HG02678 (cell line): ENCODE data around the gene FRYL.
"Not testable (repeated sequence)": the region's sequence is repeated elsewhere in the genome, so short reads cannot be mapped to it uniquely, and the experiment has no call there.

Source experiments
- ATAC-seq: cut with Tn5 transposase; IDR thresholded peaks from one replicate; pipeline ENCODE4 v1.9.1; 2021; ENCODE audit warnings: mild to moderate bottlenecking, moderate library complexity; ENCODE audit not compliant: unreplicated experiment

FRYL gene

DNA sequence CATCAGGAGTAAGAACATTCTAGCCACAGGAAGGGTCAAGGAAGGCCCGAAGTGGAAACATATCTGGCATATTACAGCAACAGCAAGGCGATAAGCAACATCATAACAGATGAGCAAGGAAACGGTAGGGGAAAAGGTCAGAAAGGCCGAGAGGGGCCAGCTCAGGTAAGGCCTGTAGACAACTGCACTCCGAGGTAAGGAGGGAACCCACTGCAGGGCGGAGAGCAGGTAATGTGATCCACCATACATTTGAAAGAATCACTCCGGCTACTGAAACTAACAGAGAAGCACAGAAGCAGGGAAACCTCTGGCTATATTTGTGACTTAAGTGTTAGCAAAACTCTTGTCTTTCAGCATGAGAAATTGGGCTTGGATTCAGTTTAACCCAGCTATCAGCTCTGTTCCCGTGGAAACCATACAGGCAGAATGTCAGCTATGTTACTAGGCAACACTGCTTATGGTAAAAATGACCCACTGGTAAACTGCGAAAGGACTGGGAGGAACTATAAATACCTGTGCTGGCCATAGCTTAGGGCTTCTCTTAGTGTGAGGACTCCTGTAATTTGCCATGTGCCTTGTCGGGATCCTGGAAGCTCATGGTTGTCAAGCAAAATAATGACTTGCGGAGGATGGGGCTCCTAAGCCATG is 31.0 kb downstream of the FRYL start:
- no peak for ATAC-seq

DNA sequence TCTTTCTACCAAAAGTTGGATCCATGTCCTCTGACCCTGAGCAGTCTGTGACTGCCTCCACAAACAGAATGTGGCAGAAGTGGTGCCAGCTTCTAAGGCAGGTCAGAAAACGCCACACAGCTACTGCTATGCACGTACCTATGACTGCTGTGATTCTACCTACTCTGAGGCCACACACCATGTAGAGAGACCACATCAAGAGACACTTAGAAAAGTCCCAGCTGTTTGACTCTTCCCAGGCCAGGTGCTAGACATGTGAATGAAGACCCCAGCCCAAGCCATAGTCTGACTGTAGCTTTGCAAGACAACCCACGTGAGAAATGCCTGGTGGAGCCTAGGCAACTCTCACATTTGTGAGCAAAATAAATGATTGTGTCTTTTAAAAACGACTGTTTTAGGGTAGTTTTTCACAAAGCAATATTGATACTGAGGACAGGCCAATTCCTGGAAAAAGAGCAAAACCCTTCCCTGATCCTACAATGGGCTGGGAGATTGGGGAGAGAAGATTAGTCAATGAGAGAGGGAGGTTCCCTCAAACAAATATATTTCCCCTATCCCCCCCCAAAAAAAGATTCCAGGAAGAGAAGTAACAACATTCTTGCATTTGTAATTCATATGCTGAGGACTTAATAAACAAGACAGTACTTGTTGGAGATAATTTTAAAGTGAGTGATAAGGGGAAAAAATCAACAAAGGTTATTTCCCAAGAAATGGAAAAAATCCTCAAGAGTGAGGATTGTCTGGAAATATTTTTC is 33.3 kb downstream of the FRYL start:
- ATAC-seq, result no peak

- not testable (repeated sequence) for ATAC-seq
These were observed 34.9 kb downstream of the FRYL start for GRCh38 chr4:48745223-48745622.

DNA sequence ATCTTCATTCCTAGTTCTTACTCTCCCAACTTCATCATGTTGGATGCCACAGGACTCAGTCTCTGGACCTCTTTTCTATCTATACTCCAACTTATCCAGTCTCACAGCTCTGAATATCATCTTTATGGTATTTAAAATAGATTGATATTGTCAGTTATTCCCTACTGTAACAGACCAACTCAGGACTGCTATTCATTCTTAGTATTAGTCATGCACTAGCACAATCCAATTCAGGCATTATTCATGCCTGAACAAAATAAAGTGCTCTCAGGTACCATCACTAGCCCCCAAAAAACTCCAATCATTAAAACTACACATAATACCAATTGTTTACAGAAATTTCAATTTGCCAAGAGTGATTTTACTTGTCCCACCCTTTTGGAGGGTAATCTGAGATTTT is 37.7 kb downstream of the FRYL start:
- no peak for ATAC-seq

GRCh38 chr4:48739560-48740019 is 40.5 kb downstream of the FRYL start:
- peak; percentile 76 for ATAC-seq

DNA sequence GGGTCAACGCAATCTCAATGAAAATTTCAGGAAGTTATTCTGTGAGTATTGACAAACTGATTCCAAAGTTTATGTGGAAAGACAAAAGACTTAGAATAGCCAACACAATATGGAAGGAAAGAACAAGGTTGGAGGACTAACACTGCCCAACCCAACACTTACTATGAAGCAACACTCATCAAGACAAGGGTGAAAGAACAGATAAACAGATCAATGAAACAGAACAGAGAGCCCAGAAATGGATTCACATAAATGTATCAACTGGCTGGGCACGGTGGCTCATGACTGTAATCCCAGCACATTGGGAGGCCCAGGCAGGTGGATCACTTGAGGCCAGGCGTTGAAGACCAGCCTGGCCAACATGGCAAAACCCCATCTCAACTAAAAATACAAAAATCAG is 41.2 kb downstream of the FRYL start:
- no peak for ATAC-seq

DNA sequence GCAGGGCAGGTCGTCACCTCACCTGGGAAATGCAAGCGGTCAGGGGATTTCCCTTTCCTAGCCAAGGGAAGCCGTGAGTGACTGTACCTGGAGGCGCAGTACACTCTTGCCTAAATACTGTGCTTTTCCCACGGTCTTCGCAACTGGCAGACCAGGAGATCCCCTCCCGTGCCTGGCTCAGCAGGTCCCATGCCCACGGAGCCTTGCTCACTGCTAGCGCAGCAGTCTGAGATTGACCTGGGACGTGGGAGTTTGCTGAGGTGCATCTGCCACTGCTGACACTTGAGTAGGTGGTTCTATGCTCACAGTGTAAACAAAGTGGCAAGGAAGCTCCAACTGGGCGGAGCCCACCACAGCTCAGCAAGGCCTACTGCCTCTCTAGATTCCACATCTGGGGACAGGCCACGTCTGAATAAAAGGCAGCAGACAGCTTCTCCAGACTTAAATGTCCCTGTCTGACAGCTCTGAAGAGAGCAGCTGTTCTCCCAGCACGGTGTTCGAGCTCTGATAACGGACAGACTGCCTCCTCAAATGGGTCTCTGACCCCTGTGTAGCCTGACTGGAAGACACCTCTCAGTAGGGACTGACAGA is 51.1 kb downstream of the FRYL start:
- not testable (repeated sequence) for ATAC-seq

- no peak for ATAC-seq
These were observed 52.2 kb downstream of the FRYL start for GRCh38 chr4:48727666-48728459.

DNA sequence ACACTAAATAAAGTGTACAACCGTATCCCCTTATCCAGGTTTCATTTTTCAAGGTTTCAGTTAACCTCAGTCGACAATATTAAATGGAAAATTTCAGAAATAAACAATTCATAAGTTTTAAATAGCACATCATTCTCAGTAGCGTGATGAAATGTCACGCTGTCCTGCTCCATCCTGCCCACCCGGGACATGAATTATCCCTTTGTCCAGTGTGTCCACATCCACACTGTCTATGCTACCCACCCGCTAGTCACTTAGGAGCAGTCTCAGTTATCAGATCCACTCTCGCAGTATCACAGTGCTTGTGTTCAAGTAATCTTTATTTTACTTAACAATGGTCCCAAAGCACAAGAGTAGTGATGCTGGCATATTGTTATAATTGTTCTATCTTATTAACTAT is 54.7 kb downstream of the FRYL start:
- ATAC-seq, result no peak

DNA sequence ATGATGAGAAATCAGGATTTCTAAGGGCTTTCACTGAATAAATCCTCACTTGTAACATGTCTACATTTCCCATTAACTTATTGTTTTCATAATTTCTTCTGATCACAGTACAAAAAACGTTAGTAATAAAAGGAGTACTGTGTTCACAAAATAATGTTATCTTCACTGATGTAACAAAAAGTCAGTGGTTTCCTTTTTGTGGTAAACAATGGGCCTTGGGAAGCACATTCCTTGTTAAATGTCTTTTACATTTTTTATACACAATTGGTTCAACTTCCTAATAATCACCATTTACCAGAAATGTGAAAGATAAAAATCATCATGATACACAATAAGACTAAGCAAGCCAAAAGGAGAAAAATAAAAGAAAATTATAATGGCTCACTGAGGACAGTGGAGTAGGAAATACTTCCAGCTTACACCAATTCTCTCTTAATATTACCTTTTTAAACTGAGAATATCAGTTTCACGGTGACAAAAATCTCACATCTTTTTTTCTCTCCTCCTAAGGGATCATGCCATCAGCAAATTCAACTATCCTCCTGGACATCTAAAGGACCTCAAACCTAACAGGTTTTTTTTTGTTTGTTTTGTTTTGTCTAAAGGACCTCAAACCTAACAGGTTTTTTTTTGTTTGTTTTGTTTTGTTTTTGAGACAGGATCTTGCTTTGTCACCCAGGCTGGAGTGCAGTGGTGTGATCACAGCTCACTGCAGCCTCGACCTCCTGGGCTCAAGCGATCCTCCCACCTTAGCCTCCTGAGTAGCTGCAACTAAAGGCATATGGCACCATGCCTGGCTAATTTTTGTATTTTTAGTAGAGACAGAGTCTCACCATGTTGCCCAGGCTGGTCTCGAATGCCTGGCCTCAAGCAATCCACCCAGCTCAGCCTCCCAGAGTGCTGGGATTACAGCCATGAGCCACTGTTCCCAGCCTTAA is 57.3 kb downstream of the FRYL start:
- no peak for ATAC-seq

DNA sequence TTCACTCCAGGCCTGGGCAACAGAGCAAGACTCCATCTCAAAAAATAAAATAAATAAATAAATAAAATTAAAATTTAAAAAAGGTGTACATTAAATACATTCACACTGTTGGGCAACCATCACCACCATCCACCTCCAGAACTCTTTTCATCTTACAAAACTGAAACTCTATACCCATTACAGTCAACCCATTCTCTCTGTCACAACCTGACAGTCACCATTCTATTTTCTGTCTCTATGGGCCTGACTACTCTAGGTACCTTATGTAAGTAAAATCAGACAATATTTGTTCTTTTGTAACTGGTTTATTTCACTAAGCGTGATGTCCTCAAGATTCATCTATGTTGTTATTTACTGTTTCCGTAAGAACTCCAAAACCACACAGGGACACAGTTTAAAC is 59.6 kb downstream of the FRYL start:
- no peak for ATAC-seq

- ATAC-seq, result no peak
These were observed 61.1 kb downstream of the FRYL start for GRCh38 chr4:48718818-48719465.

DNA sequence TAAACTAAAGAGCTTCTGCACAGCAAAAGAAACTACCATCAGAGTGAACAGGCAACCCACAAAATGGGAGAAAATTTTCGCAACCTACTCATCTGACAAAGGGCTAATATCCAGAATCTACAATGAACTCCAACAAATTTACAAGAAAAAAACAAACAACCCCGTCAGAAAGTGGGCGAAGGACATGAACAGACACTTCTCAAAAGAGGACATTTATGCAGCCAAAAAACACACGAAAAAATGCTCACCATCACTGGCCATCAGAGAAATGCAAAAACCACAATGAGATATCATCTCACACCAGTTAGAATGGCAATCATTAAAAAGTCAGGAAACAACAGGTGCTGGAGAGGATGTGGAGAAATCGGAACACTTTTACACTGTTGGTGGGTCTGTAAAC is 63.8 kb downstream of the FRYL start:
- not testable (repeated sequence) for ATAC-seq

DNA sequence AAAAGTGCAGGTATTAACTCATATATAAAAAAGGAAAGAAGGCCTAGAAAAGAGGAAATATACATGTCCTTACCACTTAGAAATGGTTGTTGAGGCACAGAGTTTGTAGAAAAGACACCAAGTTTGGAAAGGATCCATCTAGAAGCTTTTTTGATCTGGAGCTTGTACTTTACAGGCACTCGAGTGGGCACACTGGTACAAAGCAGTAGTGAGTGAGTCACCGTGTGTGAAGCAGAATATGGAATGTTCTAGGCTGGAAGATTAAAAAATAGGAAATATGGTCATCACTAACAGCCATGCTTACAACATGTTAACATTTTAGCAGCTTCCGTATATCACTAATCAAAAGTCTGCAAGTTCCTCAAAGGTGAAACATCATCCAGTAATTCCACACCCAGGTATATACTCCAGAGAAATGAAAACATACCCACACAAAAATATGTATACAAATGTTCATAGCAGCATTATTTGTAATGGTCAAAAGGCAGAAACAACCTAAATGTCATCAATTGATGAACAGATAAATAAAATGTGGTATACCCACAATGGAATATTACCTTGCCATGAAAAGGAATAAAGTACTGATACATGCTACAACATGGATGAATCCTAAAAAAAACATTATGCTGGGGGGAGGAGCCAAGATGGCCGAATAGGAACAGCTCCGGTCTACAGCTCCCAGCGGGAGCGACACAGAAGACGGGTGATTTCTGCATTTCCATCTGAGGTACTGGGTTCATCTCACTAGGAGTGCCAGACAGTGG is 69.5 kb downstream of the FRYL start:
- no peak for ATAC-seq

DNA sequence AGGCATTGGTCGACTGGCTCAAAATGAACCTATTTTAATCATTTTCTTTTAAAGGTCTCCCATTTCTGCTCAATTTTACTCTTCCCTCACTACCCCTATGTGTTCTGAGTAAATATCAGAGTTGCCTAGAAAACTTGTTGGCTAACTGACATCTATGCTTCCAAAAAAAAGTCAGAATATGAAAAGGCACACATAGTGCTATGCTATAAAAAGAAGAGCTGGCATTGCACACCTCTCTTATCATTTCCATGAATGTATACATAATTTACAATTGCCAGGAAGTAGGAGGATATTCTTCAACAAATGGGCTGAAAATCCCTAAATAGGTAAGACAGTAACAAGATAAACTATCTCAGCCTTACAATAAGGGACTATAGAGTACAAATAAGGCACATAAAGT is 70.2 kb downstream of the FRYL start:
- ATAC-seq, result no peak

- ATAC-seq, result no peak
These were observed 71.5 kb downstream of the FRYL start for GRCh38 chr4:48708610-48709009.

DNA sequence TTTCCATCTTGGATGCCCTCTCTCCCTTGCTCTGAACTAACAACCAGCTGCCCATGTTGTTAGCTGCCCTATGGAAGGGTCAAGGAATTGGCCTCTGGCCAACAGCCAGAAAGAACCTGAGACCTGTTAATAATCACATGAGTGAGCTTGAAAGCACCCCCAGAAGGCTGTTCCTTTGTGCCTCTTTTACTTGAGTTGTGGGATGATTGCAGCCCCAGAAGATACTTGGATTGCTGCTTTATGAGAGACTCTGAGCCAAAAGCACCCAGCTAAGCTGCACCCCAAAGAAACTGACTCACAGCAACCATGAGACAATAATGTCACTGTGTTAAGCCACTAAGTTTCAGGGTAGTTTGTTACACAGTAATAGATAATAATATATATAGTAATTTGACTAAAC is 73.3 kb downstream of the FRYL start:
- no peak for ATAC-seq

- ATAC-seq, result no peak
These were observed 74.5 kb downstream of the FRYL start for GRCh38 chr4:48705609-48706008.
